DOHH2 (cell line): ENCODE measurements around the gene DHX32.

Experiments used
- H3F3A ChIP-seq: fragments of 200-600 bp; sonication (generic), shearing (Covaris generic); 2 replicates; pipeline ENCODE4 v1.6.0; 2016; ENCODE audit warnings: antibody characterized with exemption, mild to moderate bottlenecking; ENCODE audit not compliant: control insufficient read depth, insufficient read depth
- H3K27ac ChIP-seq: fragments of 200-600 bp; sonication (generic); 2 replicates; pipeline ENCODE4 v1.5.1; 2014; ENCODE audit warnings: low read depth, mild to moderate bottlenecking, low read length, moderate library complexity
- H3K27me3 ChIP-seq: fragments of 200-600 bp; sonication (generic); 2 replicates; pipeline ENCODE4 v1.6.1; 2014; ENCODE audit warnings: mild to moderate bottlenecking, low read length, mixed read lengths; ENCODE audit not compliant: control insufficient read depth
- H3K36me3 ChIP-seq: fragments of 200-600 bp; sonication (generic); 2 replicates; pipeline ENCODE4 v1.6.1; 2014; ENCODE audit warnings: mild to moderate bottlenecking, low read length, moderate library complexity, mixed read lengths; ENCODE audit not compliant: control insufficient read depth
- H3K4me1 ChIP-seq: fragments of 200-600 bp; sonication (generic); 2 replicates; pipeline ENCODE4 v1.6.1; 2014; ENCODE audit warnings: mild to moderate bottlenecking, low read length, mixed read lengths; ENCODE audit not compliant: control insufficient read depth
- H3K4me2 ChIP-seq: fragments of 200-600 bp; sonication (generic); 2 replicates; pipeline ENCODE4 v1.6.0; 2014; ENCODE audit warnings: mild to moderate bottlenecking, low read length, moderate library complexity
- H3K4me3 ChIP-seq: fragments of 200-600 bp; sonication (generic); 2 replicates; pipeline ENCODE4 v1.5.1; 2014; ENCODE audit warnings: mild to moderate bottlenecking, low read length, mixed read lengths
- H3K79me2 ChIP-seq: fragments of 200-600 bp; sonication (generic); 2 replicates; pipeline ENCODE4 v1.6.1; 2014; ENCODE audit warnings: mild to moderate bottlenecking, low read length, mixed read lengths; ENCODE audit not compliant: control insufficient read depth
- H3K9me2 ChIP-seq: fragments of 200-600 bp; sonication (generic); replicated peaks from 2 replicates; pipeline ENCODE4 v1.6.1; 2014; ENCODE audit warnings: mild to moderate bottlenecking, low read length, mixed read lengths; ENCODE audit not compliant: control insufficient read depth
- H3K9me3 ChIP-seq: fragments of 200-600 bp; sonication (generic); 2 replicates; pipeline ENCODE4 v1.6.1; 2014; ENCODE audit warnings: antibody characterized with exemption, low read length, mixed read lengths; ENCODE audit not compliant: control insufficient read depth, insufficient read depth
- H4K20me1 ChIP-seq: fragments of 200-600 bp; sonication (generic); 2 replicates; pipeline ENCODE4 v1.6.0; 2014; ENCODE audit warnings: low read depth, mild to moderate bottlenecking, antibody characterized with exemption, low read length, moderate library complexity; ENCODE audit not compliant: control insufficient read depth, insufficient read depth
- EZH2phosphoT487 ChIP-seq: fragments of 200-600 bp; sonication (generic); IDR thresholded peaks from 2 replicates; pipeline ENCODE4 v1.6.1; 2017; ENCODE audit warnings: borderline replicate concordance, mild to moderate bottlenecking, antibody characterized with exemption, low read length, moderate library complexity, mixed read lengths
- TF ChIP-seq, protein P1 (sequence below): fragments of 200-600 bp; sonication (generic); IDR thresholded peaks from one replicate; pipeline ENCODE4 v1.5.1; 2014; ENCODE audit warnings: antibody characterized with exemption, mild to moderate bottlenecking, low read depth, low read length; ENCODE audit not compliant: poor library complexity, severe bottlenecking

The DHX32 gene

DNA sequence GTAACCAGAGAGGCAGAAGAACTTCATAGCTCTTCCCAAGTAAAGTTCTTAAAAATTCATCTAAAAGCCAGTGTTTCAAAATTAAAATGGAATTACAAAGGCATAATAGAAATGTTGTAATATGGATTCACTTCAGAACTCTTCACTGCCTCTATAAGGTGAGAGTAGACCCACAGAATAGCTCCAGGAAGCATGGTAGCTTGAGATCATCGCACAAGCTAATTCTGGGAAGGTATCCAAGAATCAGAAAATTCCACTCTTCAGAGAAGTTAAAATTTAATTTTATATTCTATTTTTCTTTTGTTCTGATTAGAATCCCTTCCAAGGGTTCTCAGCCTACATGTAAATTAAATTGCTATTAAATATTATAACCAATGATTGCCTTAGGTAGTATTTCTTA is 1.5 kb upstream of the DHX32 start:
- no peaks in the 10 kb centered on the region for H3F3A ChIP-seq
- H3K36me3 ChIP-seq, result peaks cover 4% of the 10 kb centered on the region; the same call in 1 of the 2 replicates
- H4K20me1 ChIP-seq, result no peaks in the 10 kb centered on the region
- H3K27ac ChIP-seq, result no peak overlapping the region
- H3K4me3 ChIP-seq, result no peak overlapping the region
- TF ChIP-seq EZH2phosphoT487, result no peak
- TF ChIP-seq, protein P1, sequence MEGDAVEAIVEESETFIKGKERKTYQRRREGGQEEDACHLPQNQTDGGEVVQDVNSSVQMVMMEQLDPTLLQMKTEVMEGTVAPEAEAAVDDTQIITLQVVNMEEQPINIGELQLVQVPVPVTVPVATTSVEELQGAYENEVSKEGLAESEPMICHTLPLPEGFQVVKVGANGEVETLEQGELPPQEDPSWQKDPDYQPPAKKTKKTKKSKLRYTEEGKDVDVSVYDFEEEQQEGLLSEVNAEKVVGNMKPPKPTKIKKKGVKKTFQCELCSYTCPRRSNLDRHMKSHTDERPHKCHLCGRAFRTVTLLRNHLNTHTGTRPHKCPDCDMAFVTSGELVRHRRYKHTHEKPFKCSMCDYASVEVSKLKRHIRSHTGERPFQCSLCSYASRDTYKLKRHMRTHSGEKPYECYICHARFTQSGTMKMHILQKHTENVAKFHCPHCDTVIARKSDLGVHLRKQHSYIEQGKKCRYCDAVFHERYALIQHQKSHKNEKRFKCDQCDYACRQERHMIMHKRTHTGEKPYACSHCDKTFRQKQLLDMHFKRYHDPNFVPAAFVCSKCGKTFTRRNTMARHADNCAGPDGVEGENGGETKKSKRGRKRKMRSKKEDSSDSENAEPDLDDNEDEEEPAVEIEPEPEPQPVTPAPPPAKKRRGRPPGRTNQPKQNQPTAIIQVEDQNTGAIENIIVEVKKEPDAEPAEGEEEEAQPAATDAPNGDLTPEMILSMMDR, result no peak
- H3K79me2 ChIP-seq, result no peaks in the 10 kb centered on the region
- H3K9me3 ChIP-seq, result no peaks in the 10 kb centered on the region
- no peaks in the 10 kb centered on the region; the same call in 1 of the 2 replicates for H3K9me2 ChIP-seq
- no peaks in the 10 kb centered on the region for H3K27me3 ChIP-seq
- H3K4me1 ChIP-seq, result no peaks in the 10 kb centered on the region
- no peak overlapping the region for H3K4me2 ChIP-seq

DNA sequence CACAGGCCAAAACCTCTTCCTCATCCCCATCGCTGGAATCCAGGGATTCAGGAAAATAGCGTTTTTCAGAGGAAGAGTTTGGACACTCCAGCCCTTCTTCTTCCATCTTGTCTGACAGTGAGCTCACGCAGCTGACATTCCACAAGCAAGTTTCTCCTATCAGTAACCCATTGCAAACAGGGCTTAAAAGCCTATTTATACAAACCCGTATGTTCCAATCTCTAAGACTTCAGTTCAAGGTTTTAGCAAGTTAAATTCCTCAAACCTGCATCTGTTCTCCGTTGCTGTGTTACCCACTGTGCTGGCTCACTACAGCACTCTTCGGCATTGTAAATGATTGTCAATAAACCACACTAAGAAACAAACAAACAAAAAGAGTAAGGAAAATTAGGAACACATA is 373 bp downstream of the DHX32 start:
- Histone ChIP-seq H3K9me3 (peaks cover 11% of the 10 kb centered on the region), H3K27me3 (no peaks in the 10 kb centered on the region), H3K4me1 (no peaks in the 10 kb centered on the region), H3K79me2 (no peaks in the 10 kb centered on the region), H3K27ac (no peak overlapping the region), H3K4me3 (no peak overlapping the region), H3K4me2 (no peak overlapping the region), H3F3A (no peaks in the 10 kb centered on the region), H4K20me1 (no peaks in the 10 kb centered on the region), H3K9me2 (no peaks in the 10 kb centered on the region; the same call in 1 of the 2 replicates), H3K36me3 (peaks cover 15% of the 10 kb centered on the region)
- TF ChIP-seq EZH2phosphoT487, result no peak
- TF ChIP-seq, protein P1, result no peak

DNA sequence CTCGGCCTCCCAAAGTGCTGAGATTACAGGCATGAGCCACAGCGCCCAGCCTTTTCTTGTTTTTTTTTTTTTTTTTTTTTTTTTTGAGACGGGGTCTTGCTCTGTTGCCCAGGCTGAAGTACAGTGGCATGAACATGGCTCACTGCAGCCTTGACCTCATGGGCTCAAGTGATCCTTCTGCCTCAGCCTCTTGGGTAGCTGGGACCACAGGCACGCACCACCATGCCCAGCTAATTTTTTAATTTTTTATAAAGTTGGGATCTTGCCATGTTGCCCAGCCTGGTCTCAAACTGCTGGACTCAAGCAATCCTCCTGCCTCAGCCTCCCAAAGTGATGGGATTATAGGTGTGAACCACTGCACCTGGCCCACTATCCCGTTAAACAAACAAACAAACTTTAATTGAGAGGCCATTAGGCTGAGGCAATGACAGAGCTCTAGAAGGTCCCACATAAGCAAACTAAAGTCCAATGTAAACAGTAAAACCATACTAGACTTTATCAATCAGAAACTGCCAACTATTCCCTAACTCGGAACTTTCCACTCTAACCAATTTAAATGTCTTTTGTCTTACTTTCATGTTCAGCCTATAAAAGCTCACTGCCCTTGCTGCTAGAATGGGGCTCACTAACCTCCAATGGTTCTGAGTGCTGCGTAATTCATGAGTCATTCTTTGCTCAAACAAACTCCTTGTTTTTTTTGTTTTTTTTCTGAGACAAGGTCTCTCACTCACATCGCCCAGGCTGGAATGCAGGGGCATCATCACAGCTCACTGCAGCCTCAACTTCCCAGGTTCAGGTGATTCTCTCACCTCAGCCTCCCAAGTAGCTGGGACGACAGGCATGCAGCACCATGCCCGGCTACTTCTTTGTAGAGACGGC is 1.9 kb downstream of the DHX32 start:
- TF ChIP-seq, protein P1, result no peak
- H3K27me3 ChIP-seq, result no peaks in the 10 kb centered on the region
- H3K36me3 ChIP-seq, result peaks cover 16% of the 10 kb centered on the region
- H3F3A ChIP-seq, result no peaks in the 10 kb centered on the region
- no peaks in the 10 kb centered on the region for H3K9me2 ChIP-seq
- H3K4me2 ChIP-seq, result no peak overlapping the region
- H3K4me3 ChIP-seq, result no peak overlapping the region
- no peaks in the 10 kb centered on the region for H3K4me1 ChIP-seq
- no peaks in the 10 kb centered on the region for H3K79me2 ChIP-seq
- H4K20me1 ChIP-seq, result no peaks in the 10 kb centered on the region
- peaks cover 14% of the 10 kb centered on the region for H3K9me3 ChIP-seq
- H3K27ac ChIP-seq, result no peak overlapping the region
